GM19455 (cell line): ENCODE data around the gene VIT.

Source experiments
- ATAC-seq: cut with Tn5 transposase; IDR thresholded peaks from one replicate; pipeline ENCODE4 v1.9.1; 2021; ENCODE audit not compliant: unreplicated experiment

The VIT gene, protein sequence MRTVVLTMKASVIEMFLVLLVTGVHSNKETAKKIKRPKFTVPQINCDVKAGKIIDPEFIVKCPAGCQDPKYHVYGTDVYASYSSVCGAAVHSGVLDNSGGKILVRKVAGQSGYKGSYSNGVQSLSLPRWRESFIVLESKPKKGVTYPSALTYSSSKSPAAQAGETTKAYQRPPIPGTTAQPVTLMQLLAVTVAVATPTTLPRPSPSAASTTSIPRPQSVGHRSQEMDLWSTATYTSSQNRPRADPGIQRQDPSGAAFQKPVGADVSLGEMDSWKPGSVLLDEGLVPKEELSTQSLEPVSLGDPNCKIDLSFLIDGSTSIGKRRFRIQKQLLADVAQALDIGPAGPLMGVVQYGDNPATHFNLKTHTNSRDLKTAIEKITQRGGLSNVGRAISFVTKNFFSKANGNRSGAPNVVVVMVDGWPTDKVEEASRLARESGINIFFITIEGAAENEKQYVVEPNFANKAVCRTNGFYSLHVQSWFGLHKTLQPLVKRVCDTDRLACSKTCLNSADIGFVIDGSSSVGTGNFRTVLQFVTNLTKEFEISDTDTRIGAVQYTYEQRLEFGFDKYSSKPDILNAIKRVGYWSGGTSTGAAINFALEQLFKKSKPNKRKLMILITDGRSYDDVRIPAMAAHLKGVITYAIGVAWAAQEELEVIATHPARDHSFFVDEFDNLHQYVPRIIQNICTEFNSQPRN

DNA sequence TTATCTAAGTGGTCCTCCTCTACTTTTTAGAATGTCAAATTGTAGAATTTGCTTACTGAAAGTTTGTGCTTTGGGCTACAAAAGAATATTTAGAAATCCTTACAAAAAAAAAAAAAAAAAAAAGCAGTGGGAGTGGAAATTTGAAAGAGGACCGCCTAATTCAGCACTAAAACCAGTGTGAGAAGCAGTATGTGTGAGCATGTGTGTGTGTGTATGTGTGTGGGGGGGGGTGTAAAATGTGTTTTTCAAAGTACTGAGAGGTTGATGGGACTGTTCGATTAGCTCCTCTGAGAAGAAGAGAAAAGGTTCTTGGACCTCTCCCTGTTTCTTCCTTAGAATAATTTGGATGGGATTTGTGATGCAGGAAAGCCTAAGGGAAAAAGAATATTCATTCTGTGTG lies at the start of gene VIT:
Gene VIT, plus strand, starts transcription at position 175 of the 400 bp plus-strand sequence. CDS start 19,664 bp downstream, outside the sequence.
- no peak for ATAC-seq

GRCh38 chr2:36650031-36650829 lies 46.3 kb upstream of the VIT start:
- ATAC-seq = peak; percentile 65

DNA sequence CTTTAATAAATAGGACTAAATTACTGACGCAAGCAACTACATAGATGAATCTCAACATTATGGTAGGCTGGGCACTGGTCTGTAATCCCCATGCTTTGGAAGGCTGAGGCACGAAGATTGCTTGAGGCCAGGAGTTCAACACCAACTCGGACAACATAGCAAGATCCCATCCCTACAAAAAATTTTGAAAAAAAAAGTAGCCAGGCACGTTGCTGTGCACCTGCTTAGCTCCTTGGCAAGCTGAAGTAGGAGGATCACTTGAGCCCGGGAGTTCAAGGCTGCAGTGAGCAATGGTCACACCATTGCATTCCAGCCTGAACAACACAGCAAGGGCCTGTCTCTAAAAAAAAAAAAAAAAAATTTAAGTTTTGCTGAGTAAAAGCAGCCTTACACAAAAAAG lies 43.4 kb upstream of the VIT start:
- no peak for ATAC-seq

GRCh38 chr2:36653967-36654694 lies 42.4 kb upstream of the VIT start:
- no peak for ATAC-seq

GRCh38 chr2:36655453-36655852 lies 41.1 kb upstream of the VIT start:
- ATAC-seq = no peak

GRCh38 chr2:36657703-36658102 lies 38.8 kb upstream of the VIT start:
- ATAC-seq = no peak

- ATAC-seq = no peak
Observed at GRCh38 chr2:36658277-36658748, 38.2 kb upstream of the VIT start.

DNA sequence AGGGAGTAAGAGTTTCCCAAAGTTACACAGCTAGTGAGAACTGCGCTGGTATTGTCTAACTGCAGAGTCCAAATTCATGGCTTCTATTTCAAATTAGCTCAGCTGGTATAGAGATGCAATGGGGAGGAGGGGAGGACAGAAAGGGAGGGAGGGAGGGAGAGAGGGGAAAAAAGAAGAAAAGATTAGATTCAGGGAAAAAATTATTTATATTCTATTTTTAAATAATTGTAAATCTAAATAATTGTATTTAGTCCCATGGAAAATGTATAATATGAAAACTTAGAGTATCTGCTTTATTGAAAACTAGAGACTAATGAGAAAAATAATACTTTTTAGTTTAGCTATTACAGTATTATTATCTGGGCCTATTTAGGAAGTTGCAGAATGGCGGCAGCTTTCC lies 37.3 kb upstream of the VIT start:
- no peak for ATAC-seq

DNA sequence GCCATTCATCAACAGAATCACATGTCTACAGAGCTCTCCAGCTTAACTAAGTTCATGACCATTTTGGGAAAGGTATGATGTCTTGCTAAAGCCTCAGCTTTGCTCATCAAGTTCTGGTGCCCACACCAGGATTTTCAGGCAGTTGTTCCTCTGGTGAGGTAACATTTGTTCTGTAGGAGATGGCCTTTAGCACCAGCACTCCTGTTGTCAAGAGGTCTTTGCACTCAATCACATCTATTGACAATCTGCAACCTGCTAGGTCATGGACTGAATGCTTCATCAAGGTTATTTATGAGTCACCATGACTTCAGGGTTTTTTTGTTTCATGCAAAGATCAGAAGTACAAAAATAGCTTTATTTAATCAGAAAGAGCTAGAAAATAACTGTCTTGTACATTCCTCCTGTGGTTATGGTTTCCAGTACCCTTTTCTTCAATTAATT lies 36.6 kb upstream of the VIT start:
- no peak for ATAC-seq

DNA sequence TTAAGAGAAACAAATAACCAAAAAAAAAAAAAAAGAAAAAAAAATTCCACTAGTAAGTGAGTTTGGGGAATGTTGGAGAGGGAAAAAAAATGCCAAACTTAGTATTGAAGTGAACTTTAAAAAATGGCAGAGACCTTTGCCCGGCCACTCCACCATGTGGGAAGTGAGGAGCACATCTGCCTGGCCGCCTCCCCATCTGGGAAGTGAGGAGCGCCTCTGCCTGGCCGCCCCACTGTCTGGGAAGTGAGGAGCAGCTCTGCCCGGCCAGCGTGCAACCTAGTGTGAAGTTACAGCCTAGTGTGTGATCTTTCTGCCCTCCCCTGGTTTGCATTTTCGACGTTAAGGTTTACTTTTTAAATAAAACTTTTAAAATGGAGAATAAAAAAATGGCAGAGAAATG lies 33.9 kb upstream of the VIT start:
- ATAC-seq = no peak

- no peak for ATAC-seq
Observed at GRCh38 chr2:36663295-36663694, 33.2 kb upstream of the VIT start.

- peak; percentile 90 for ATAC-seq
Observed at GRCh38 chr2:36663851-36664695, 32.4 kb upstream of the VIT start.

DNA sequence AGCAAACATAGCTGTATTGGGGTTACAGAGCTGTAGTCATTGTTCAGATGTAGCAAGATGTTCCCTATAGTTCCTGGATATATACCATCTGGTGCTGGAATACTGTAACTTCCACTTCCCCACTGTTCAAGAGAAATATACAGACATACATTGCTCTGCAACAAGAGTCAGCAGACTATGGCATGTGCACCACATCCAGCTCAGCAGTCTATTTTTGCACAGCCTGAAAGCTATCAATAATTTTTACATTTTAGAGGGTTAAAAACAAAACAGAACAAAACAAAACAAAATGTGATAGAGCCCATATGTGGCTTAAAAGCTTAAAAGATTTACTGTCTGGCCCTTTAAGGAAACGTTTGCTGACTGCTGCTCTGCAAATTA lies 31.8 kb upstream of the VIT start:
- no peak for ATAC-seq

GRCh38 chr2:36667931-36668330 lies 28.6 kb upstream of the VIT start:
- ATAC-seq = no peak

GRCh38 chr2:36670881-36671595 lies 25.5 kb upstream of the VIT start:
- ATAC-seq = no peak

GRCh38 chr2:36671731-36672130 lies 24.8 kb upstream of the VIT start:
- ATAC-seq = no peak

GRCh38 chr2:36672199-36672598 lies 24.3 kb upstream of the VIT start:
- ATAC-seq = no peak

- ATAC-seq = no peak
Observed at GRCh38 chr2:36675579-36676282, 20.8 kb upstream of the VIT start.

DNA sequence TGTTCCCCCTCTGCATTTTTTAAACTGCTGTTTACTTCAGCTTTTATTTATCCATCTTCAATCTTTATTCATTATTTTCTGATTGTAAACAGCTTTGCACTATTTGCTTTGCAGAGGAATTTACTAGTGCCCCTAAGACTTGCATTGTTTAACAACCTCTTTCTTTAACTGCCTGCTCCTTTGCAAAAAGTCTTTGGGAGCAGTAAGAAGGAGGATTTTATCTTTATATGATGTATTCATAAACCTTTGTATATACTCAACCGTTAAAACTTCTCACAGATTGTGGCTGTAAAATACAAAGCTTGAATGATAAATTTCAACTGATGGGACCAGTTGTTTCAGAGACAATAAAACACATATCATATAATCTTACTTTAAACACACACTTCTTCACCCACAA lies 20.1 kb upstream of the VIT start:
- no peak for ATAC-seq
